OCI-LY1 (cell line): ENCODE results near the gene XKR7.

Source experiments
- H2AFZ ChIP-seq: fragments of 200-600 bp; sonication (generic), shearing (Covaris generic); 2 replicates; pipeline ENCODE4 v1.6.0; 2014; ENCODE audit warnings: antibody characterized with exemption, mild to moderate bottlenecking, low read length
- H3F3A ChIP-seq: fragments of 200-600 bp; sonication (generic), shearing (Covaris generic); 2 replicates; pipeline ENCODE4 v1.6.0; 2014; ENCODE audit warnings: mild to moderate bottlenecking, antibody characterized with exemption, low read length, moderate library complexity; ENCODE audit not compliant: insufficient read depth
- H3K27ac ChIP-seq: fragments of 200-600 bp; sonication (generic); 2 replicates; pipeline ENCODE4 v1.5.1; 2014; ENCODE audit warnings: low read length, mixed run types, mild to moderate bottlenecking, low read depth; ENCODE audit not compliant: poor library complexity, severe bottlenecking
- H3K27me3 ChIP-seq: fragments of 200-600 bp; sonication (generic); 2 replicates; pipeline ENCODE4 v1.6.0; 2014; ENCODE audit warnings: antibody characterized with exemption, mild to moderate bottlenecking, low read length, moderate library complexity; ENCODE audit not compliant: insufficient read depth
- H3K36me3 ChIP-seq: fragments of 200-600 bp; sonication (generic); 2 replicates; pipeline ENCODE4 v1.6.1; 2014; ENCODE audit warnings: mild to moderate bottlenecking, antibody characterized with exemption, low read length, moderate library complexity, mixed read lengths; ENCODE audit not compliant: insufficient read depth
- H3K4me1 ChIP-seq: fragments of 200-600 bp; sonication (generic); 2 replicates; pipeline ENCODE4 v1.5.1; 2014; ENCODE audit warnings: mild to moderate bottlenecking, low read length, moderate library complexity; ENCODE audit not compliant: insufficient read depth, severe bottlenecking
- H3K4me2 ChIP-seq: fragments of 200-600 bp; sonication (generic), shearing (Covaris generic); 2 replicates; pipeline ENCODE4 v1.6.1; 2014; ENCODE audit warnings: low read length
- H3K4me3 ChIP-seq: fragments of 200-600 bp; sonication (generic); 2 replicates; pipeline ENCODE4 v1.5.1; 2014; ENCODE audit warnings: low read length, low read depth, mild to moderate bottlenecking, mixed read lengths; ENCODE audit not compliant: poor library complexity, severe bottlenecking
- H3K79me2 ChIP-seq: fragments of 200-600 bp; shearing (Covaris generic); 2 replicates; pipeline ENCODE4 v1.6.1; 2016; ENCODE audit warnings: mixed run types, low read length, mixed read lengths; ENCODE audit not compliant: insufficient read depth
- H3K9ac ChIP-seq: fragments of 200-600 bp; sonication (generic), shearing (Covaris generic); 2 replicates; pipeline ENCODE4 v1.6.1; 2014; ENCODE audit warnings: mild to moderate bottlenecking, low read length, mixed read lengths
- H3K9me2 ChIP-seq: fragments of 200-600 bp; sonication (generic), shearing (Covaris generic); 2 replicates; pipeline ENCODE4 v1.6.1; 2014; ENCODE audit warnings: low read depth, mild to moderate bottlenecking, low read length, mixed read lengths
- H3K9me3 ChIP-seq: fragments of 200-600 bp; shearing (Covaris generic); 2 replicates; pipeline ENCODE4 v1.6.1; 2014; ENCODE audit warnings: low read length, mixed read lengths
- H4K20me1 ChIP-seq: fragments of 200-600 bp; sonication (generic), shearing (Covaris generic); 2 replicates; pipeline ENCODE4 v1.6.0; 2016; ENCODE audit warnings: mild to moderate bottlenecking, low read length; ENCODE audit not compliant: insufficient read depth
- CTCF ChIP-seq: fragments of 200-600 bp; sonication (generic), shearing (Covaris generic); IDR thresholded peaks from 2 replicates; pipeline ENCODE4 v1.5.1; 2017; ENCODE audit warnings: mild to moderate bottlenecking, antibody characterized with exemption, low read length, moderate library complexity, mixed read lengths
- EZH2 ChIP-seq: fragments of 200-600 bp; sonication (generic), shearing (Covaris generic); IDR thresholded peaks from 2 replicates; pipeline ENCODE4 v1.8.0; 2017; ENCODE audit warnings: borderline replicate concordance, mixed run types, mild to moderate bottlenecking, antibody characterized with exemption, low read length, moderate library complexity, mixed read lengths

Gene XKR7

GRCh38 chr20:31975874-31976273, 7.9 kb downstream of the XKR7 start:
- Histone ChIP-seq H2AFZ (no peak overlapping the region), H3K4me3 (no peak overlapping the region), H3K27ac (no peak overlapping the region), H3K4me2 (no peak overlapping the region), H4K20me1 (no peaks in the 10 kb centered on the region), H3K4me1 (no peaks in the 10 kb centered on the region), H3F3A (no peaks in the 10 kb centered on the region), H3K9me3 (no peaks in the 10 kb centered on the region), H3K9me2 (no peaks in the 10 kb centered on the region), H3K79me2 (no peaks in the 10 kb centered on the region), H3K27me3 (0 out of 2 replicates have a peak, but pooled peaks cover 3% of the 10 kb centered on the region), H3K36me3 (no peaks in the 10 kb centered on the region), H3K9ac (no peak overlapping the region)
- TF ChIP-seq EZH2 (no peak), CTCF (no peak)

DNA sequence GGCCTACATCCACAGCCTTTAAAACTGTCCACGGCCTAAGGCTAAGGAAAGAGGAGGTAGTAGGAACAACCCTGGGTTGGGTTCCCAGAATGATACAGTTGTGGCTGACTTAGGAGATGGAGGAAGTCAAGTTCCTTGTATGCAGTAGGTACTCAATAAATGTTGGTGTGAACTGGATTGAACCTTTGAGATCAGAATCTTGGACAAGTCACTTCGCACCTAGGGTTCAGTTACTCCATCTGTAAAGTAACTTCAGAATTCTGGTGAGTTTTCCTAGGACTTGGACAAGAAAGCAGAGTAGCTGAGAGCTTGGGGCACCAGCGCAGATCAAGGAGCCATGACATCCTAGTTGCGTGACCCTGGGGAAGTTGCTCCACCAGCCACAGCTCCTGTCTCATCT, 9.1 kb downstream of the XKR7 start:
- Histone ChIP-seq H2AFZ (no peak overlapping the region), H3K9me3 (no peaks in the 10 kb centered on the region), H3K4me2 (no peak overlapping the region), H3K9me2 (no peaks in the 10 kb centered on the region), H3K36me3 (no peaks in the 10 kb centered on the region), H3F3A (no peaks in the 10 kb centered on the region), H3K4me1 (no peaks in the 10 kb centered on the region), H3K27me3 (0 out of 2 replicates have a peak, but pooled peaks cover 3% of the 10 kb centered on the region), H3K4me3 (no peak overlapping the region), H3K79me2 (no peaks in the 10 kb centered on the region), H3K9ac (no peak overlapping the region), H3K27ac (no peak overlapping the region), H4K20me1 (no peaks in the 10 kb centered on the region)
- TF ChIP-seq EZH2 = no peak
- TF ChIP-seq CTCF = no peak

- no peaks in the 10 kb centered on the region for H3F3A ChIP-seq
- no peak overlapping the region for H3K4me3 ChIP-seq
- H4K20me1 ChIP-seq = no peaks in the 10 kb centered on the region
- no peak overlapping the region for H3K4me2 ChIP-seq
- TF ChIP-seq EZH2 (no peak), CTCF (no peak)
- H3K9me3 ChIP-seq = no peaks in the 10 kb centered on the region
- H3K79me2 ChIP-seq = no peaks in the 10 kb centered on the region
- H3K27me3 ChIP-seq = no peaks in the 10 kb centered on the region
- H3K36me3 ChIP-seq = no peaks in the 10 kb centered on the region
- H3K9me2 ChIP-seq = no peaks in the 10 kb centered on the region
- H2AFZ ChIP-seq = no peak overlapping the region
- H3K27ac ChIP-seq = no peak overlapping the region
- no peak overlapping the region for H3K9ac ChIP-seq
- no peaks in the 10 kb centered on the region for H3K4me1 ChIP-seq
Observed at GRCh38 chr20:31979713-31980426, 11.9 kb downstream of the XKR7 start.
